ENCODE data around the gene SLC51B. TPM values are rescaled to one million over a fixed set of nuclear protein-coding genes. Genes with fewer than 3 reads are reported as not detected.

Gene SLC51B
- total and polyA plus RNA-seq, 2 of the 4 experiments (the other 2 are of a cell fraction) = not detected

GRCh38 chr15:65034719-65035118 is 10.5 kb upstream of the SLC51B start (continued):
- no peak for TF ChIP-seq CEBPB (IDR thresholded peaks at IDR 0.05; ENCODE audit: low read depth, low read length)
- no peak for TF ChIP-seq POLR2A (IDR thresholded peaks at IDR 0.05; ENCODE audit: low read depth, low read length)
- TF ChIP-seq FOS (IDR thresholded peaks at IDR 0.05; ENCODE audit: low read depth, low read length) = no peak
- no peak for TF ChIP-seq MAFK (IDR thresholded peaks at IDR 0.05; ENCODE audit: low read depth, low read length)

- Histone ChIP-seq H2BK15ac (ENCODE audit: low read depth, low read length) (no peak overlapping the region), H4K91ac (ENCODE audit: insufficient read depth, low read depth, low read length) (no peak overlapping the region), H3K56ac (ENCODE audit: extremely low read depth, insufficient read depth, low read length) (no peak overlapping the region), H3K4me2 (ENCODE audit: low read depth, low read length) (no peak overlapping the region), H3K18ac (ENCODE audit: low read depth, low read length) (no peak overlapping the region), H3K4me1 (ENCODE audit: control insufficient read depth, insufficient read depth, low read length) (peaks cover 3% of the 10 kb centered on the region; the same call in 1 of the 2 replicates), H3K79me1 (ENCODE audit: low read depth in 1 of 2, low read length in 2 of 2) (no peaks in the 10 kb centered on the region), H3K4ac (ENCODE audit: low read depth, low read length) (no peak overlapping the region), H2BK120ac (ENCODE audit: low read depth, low read length) (no peak overlapping the region), H4K20me1 (ENCODE audit: insufficient read depth, low read length) (no peaks in the 10 kb centered on the region), H4K5ac (ENCODE audit: low read depth, low read length) (no peak overlapping the region), H3K9ac (ENCODE audit: low read depth, low read length) (no peak overlapping the region), H2BK5ac (ENCODE audit: low read depth, low read length, poor library complexity, severe bottlenecking) (no peak overlapping the region), H3K27ac (ENCODE audit: insufficient read depth, low read length) (no peak overlapping the region), H2BK20ac (ENCODE audit: low read depth, low read length) (no peak overlapping the region), H2AK5ac (ENCODE audit: low read depth, low read length) (no peak overlapping the region), H3K9me1 (ENCODE audit: insufficient read depth, low read length) (peaks cover 2% of the 10 kb centered on the region; the same call in 1 of the 2 replicates), H4K8ac (ENCODE audit: low read depth in 2 of 2, low read length in 2 of 2) (no peak overlapping the region), H3K14ac (replicated peaks; ENCODE audit: low read depth, low read length) (no peak overlapping the region), H3K27me3 (ENCODE audit: control insufficient read depth, insufficient read depth, low read length) (no peaks in the 10 kb centered on the region), H3K9me3 (ENCODE audit: control insufficient read depth, insufficient read depth, low read length) (no peaks in the 10 kb centered on the region), H2AFZ (replicated peaks; ENCODE audit: low read length, poor library complexity) (no peak overlapping the region), H3K36me3 (ENCODE audit: control insufficient read depth, insufficient read depth, low read length) (no peaks in the 10 kb centered on the region), H2AK9ac (replicated peaks; ENCODE audit: low read depth, low read length, poor library complexity) (no peak overlapping the region), H3K4me3 (ENCODE audit: insufficient read depth, low read depth, low read length) (no peak overlapping the region), H3K23ac (ENCODE audit: low read depth, low read length) (no peak overlapping the region)
- intact Hi-C loops (cut with micrococcal nuclease) (loop anchor here (10.0 kb wide), 1 partner anchor 237 kb away; no protein-coding TSS in a partner anchor), in situ Hi-C loops (cut with MboI; ENCODE audit: low sequenced_read_pairs) (loop anchor here (10.0 kb wide), 2 partner anchors 47 to 237 kb away; no protein-coding TSS in a partner anchor), dilution Hi-C loops (cut with HindIII; ENCODE audit: low sequenced_read_pairs, unreplicated experiment) (no loop called here)
- DNase-seq (no peak), ATAC-seq (ENCODE audit: low read depth) (no peak)
- CTCF ChIA-PET = no interaction called here
- POLR2A ChIA-PET (ENCODE audit: unreplicated experiment) = no interaction called here
- BruUV-seq (replicated peaks) = no TSS peak
- no CpG with 5 or more reads among the region's 1 CpG for whole genome bisulfite sequencing, 2 experiments (ENCODE audit: extremely low coverage in 2 of 2, insufficient read length in 1 of 2)
- no peak for TF ChIP-seq CTCF (conservative IDR thresholded peaks at IDR 0.05; ENCODE audit: low read depth, low read length)
- no peak for TF ChIP-seq CEBPB (IDR thresholded peaks at IDR 0.05; ENCODE audit: low read depth, low read length)
- TF ChIP-seq POLR2A (IDR thresholded peaks at IDR 0.05; ENCODE audit: low read depth, low read length) = no peak
- no peak for TF ChIP-seq RAD21 (IDR thresholded peaks at IDR 0.05; ENCODE audit: low read length)
- TF ChIP-seq FOS (IDR thresholded peaks at IDR 0.05; ENCODE audit: low read depth, low read length) = no peak
- no peak for TF ChIP-seq MAZ (IDR thresholded peaks at IDR 0.05; ENCODE audit: borderline replicate concordance, low read depth, low read length)
- TF ChIP-seq MXI1 (IDR thresholded peaks at IDR 0.05; ENCODE audit: borderline replicate concordance, low read depth, low read length) = no peak
- no peak for TF ChIP-seq ELK1 (IDR thresholded peaks at IDR 0.05; ENCODE audit: borderline replicate concordance, low read depth, low read length)
- no peak for TF ChIP-seq RFX5 (IDR thresholded peaks at IDR 0.05; ENCODE audit: low read depth, low read length)
- no peak for TF ChIP-seq USF2 (IDR thresholded peaks at IDR 0.05; ENCODE audit: low read depth, low read length)
- TF ChIP-seq BHLHE40 (IDR thresholded peaks at IDR 0.05; ENCODE audit: low read depth, low read length) = no peak
- no peak for TF ChIP-seq RCOR1 (IDR thresholded peaks at IDR 0.05; ENCODE audit: insufficient replicate concordance, low read length)
- no peak for TF ChIP-seq NFE2L2 (IDR thresholded peaks at IDR 0.05; ENCODE audit: low read depth, low read length)
Measured at GRCh38 chr15:65037309-65037708, 7.9 kb upstream of the SLC51B start.

All from IMR-90 (cell line).